GM04503 (cell line): Measurements from ENCODE around the gene ZIC4.

Experiments used
- DNase-seq: peaks from one replicate; pipeline ENCODE4 v3.0.0-alpha.2; 2012; ENCODE audit warnings: low read depth

Gene ZIC4

GRCh38 chr3:147390589-147391569 lies 15.5 kb downstream of the ZIC4 start:
- no peak for DNase-seq

- no peak for DNase-seq
These were observed 16.6 kb downstream of the ZIC4 start for GRCh38 chr3:147389717-147390116.

GRCh38 chr3:147388700-147389580 lies 17.4 kb downstream of the ZIC4 start:
- DNase-seq, result no peak

GRCh38 chr3:147387885-147388699 lies 18.3 kb downstream of the ZIC4 start:
- DNase-seq, result no peak

GRCh38 chr3:147387291-147387884 lies 19.0 kb downstream of the ZIC4 start:
- DNase-seq, result no peak

- no peak for DNase-seq
These were observed 21.0 kb downstream of the ZIC4 start for GRCh38 chr3:147385059-147386012.

GRCh38 chr3:147384210-147385058 lies 21.9 kb downstream of the ZIC4 start:
- no peak for DNase-seq

GRCh38 chr3:147383617-147384016 lies 22.7 kb downstream of the ZIC4 start:
- no peak for DNase-seq

- DNase-seq, result no peak
These were observed 24.7 kb downstream of the ZIC4 start for GRCh38 chr3:147381596-147381995.

GRCh38 chr3:147380977-147381376 lies 25.4 kb downstream of the ZIC4 start:
- DNase-seq, result no peak

GRCh38 chr3:147380387-147380951 lies 25.9 kb downstream of the ZIC4 start:
- DNase-seq, result no peak

- no peak for DNase-seq
These were observed 26.7 kb downstream of the ZIC4 start for GRCh38 chr3:147379651-147380050.

- no peak for DNase-seq
These were observed 28.7 kb downstream of the ZIC4 start for GRCh38 chr3:147377412-147378367.

GRCh38 chr3:147373301-147373700 lies 33.0 kb downstream of the ZIC4 start:
- DNase-seq, result no peak

GRCh38 chr3:147372525-147373027 lies 33.8 kb downstream of the ZIC4 start:
- DNase-seq, result no peak

GRCh38 chr3:147371771-147372340 lies 34.5 kb downstream of the ZIC4 start:
- no peak for DNase-seq

GRCh38 chr3:147371140-147371539 lies 35.2 kb downstream of the ZIC4 start:
- DNase-seq, result no peak
